NCI-H524 (cell line): Measurements from ENCODE around the gene JDP2.
A peak's percentile ranks its signal among the peaks of the same experiment; 100 is the strongest.

Experiments
- DNase-seq, 2 experiments: peaks; one replicate each; lab custom pipeline; 2025; lab: John Stamatoyannopoulos, UW

The JDP2 gene

GRCh38 chr14:75514673-75515628 lies 87.1 kb downstream of the JDP2 start:
- no peak for DNase-seq

- DNase-seq = no peak
Observed at GRCh38 chr14:75515629-75515996, 87.8 kb downstream of the JDP2 start.

GRCh38 chr14:75518625-75519024 lies 90.8 kb downstream of the JDP2 start:
- DNase-seq = peak in 1 of 2 experiments; percentile 15

GRCh38 chr14:75519394-75519793 lies 91.6 kb downstream of the JDP2 start:
- DNase-seq = no peak

- DNase-seq = no peak
Observed at GRCh38 chr14:75519826-75520728, 92.3 kb downstream of the JDP2 start.

GRCh38 chr14:75520852-75521251 lies 93.0 kb downstream of the JDP2 start:
- DNase-seq = no peak

- DNase-seq = no peak
Observed at GRCh38 chr14:75521415-75522199, 93.8 kb downstream of the JDP2 start.

- DNase-seq = no peak
Observed at GRCh38 chr14:75522224-75522982, 94.6 kb downstream of the JDP2 start, which contains the start of gene BATF. TSS of gene BATF (plus strand) at chr14:75522469. CDS start at chr14:75522683, 214 bp downstream.

GRCh38 chr14:75522983-75523318 lies 95.1 kb downstream of the JDP2 start:
- DNase-seq = no peak
